A673 (cell line): ENCODE results near the gene SRPK1. TPM values are rescaled to one million over a fixed set of nuclear protein-coding genes. Genes with fewer than 3 reads are reported as not detected.
"Not testable (repeated sequence)": the region's sequence is repeated elsewhere in the genome, so short reads cannot be mapped to it uniquely, and the experiment has no call there.

Source experiments
- BruUV-seq: library from RNA; stranded (reverse); fragments of 400-500 nt; replicated peaks from 2 replicates; lab custom pipeline; 2021; lab: Mats Ljungman, UMichigan
- CTCF ChIA-PET: fragments of 300-600 bp; sonication (Branson Sonifier 250); formaldehyde crosslinking; loops from one replicate; lab custom pipeline; 2022; ENCODE audit warnings: antibody characterized with exemption; lab: Charles Lee
- POLR2A ChIA-PET: fragments of 300-600 bp; sonication (Branson Sonifier 250); formaldehyde crosslinking; loops from one replicate; lab custom pipeline; 2022; ENCODE audit warnings: antibody characterized with exemption; ENCODE audit not compliant: low non-redundant PET; lab: Charles Lee
- DNase-seq: peaks from one replicate; pipeline ENCODE4 v3.0.0-alpha.2; 2015; ENCODE audit warnings: low spot score
- H3K27ac ChIP-seq: fragments of 200-600 bp; sonication (generic); 2 replicates; pipeline ENCODE4 v1.5.1; 2016; ENCODE audit warnings: mixed run types, low read depth, mild to moderate bottlenecking, mixed read lengths, antibody characterized with exemption, low read length; ENCODE audit not compliant: poor library complexity, severe bottlenecking
- H3K27me3 ChIP-seq: fragments of 200-600 bp; sonication (generic); replicated peaks from 2 replicates; pipeline ENCODE4 v1.6.1; 2017; ENCODE audit warnings: mixed run types, low read depth, mild to moderate bottlenecking, mixed read lengths, antibody characterized with exemption, low read length; ENCODE audit not compliant: insufficient read depth, poor library complexity
- H3K36me3 ChIP-seq: fragments of 200-600 bp; sonication (generic); 2 replicates; pipeline ENCODE4 v1.6.1; 2016; ENCODE audit warnings: mixed run types, mild to moderate bottlenecking, mixed read lengths, antibody characterized with exemption, low read length; ENCODE audit not compliant: insufficient read depth, poor library complexity, severe bottlenecking
- H3K4me1 ChIP-seq: fragments of 200-600 bp; sonication (generic); 2 replicates; pipeline ENCODE4 v1.6.1; 2017; ENCODE audit warnings: mixed run types, mild to moderate bottlenecking, mixed read lengths, antibody characterized with exemption, low read length; ENCODE audit not compliant: insufficient read depth, poor library complexity, severe bottlenecking
- H3K4me3 ChIP-seq: fragments of 200-600 bp; sonication (generic); 2 replicates; pipeline ENCODE4 v1.5.1; 2016; ENCODE audit warnings: low read depth, mixed run types, mild to moderate bottlenecking, mixed read lengths, low read length; ENCODE audit not compliant: poor library complexity, severe bottlenecking
- H3K9me3 ChIP-seq: fragments of 200-600 bp; sonication (generic); 2 replicates; pipeline ENCODE4 v1.6.1; 2016; ENCODE audit warnings: mixed run types, low read depth, mild to moderate bottlenecking, mixed read lengths, antibody characterized with exemption, low read length; ENCODE audit not compliant: poor library complexity, severe bottlenecking
- CTCF ChIP-seq: fragments of 300-800, 200-600 bp; sonication (generic); conservative IDR thresholded peaks from 2 replicates; pipeline ENCODE4 v1.5.1; 2017; ENCODE audit warnings: low read depth, mild to moderate bottlenecking, antibody characterized with exemption, low read length, moderate library complexity, mixed read lengths
- EZH2 ChIP-seq: fragments of 200-600 bp; sonication (generic); IDR thresholded peaks from 2 replicates; pipeline ENCODE4 v1.6.1; 2017; ENCODE audit warnings: borderline replicate concordance, low read depth, mild to moderate bottlenecking, mixed read lengths, antibody characterized with exemption, low read length; ENCODE audit not compliant: poor library complexity, severe bottlenecking
- intact Hi-C: fragments of 100-400 bp; cut with micrococcal nuclease; formaldehyde crosslinking; loops from one replicate; pipeline ENCODE4 v1.10.0; 2022; ENCODE audit not compliant: unreplicated experiment
- total RNA-seq: library from RNA; stranded (reverse); gene quantifications from 2 replicates; pipeline ENCODE4 v1.2.3, GENCODE V29; 2021

SRPK1 gene
- total RNA-seq, 1 experiment from 2014 or later, result 104 TPM

- H3K9me3 ChIP-seq, H3K27ac ChIP-seq, DNase-seq, H3K4me1 ChIP-seq, CTCF ChIA-PET, H3K4me3 ChIP-seq, BruUV-seq, intact Hi-C loops, H3K27me3 ChIP-seq, H3K36me3 ChIP-seq, POLR2A ChIA-PET: not testable (repeated sequence)
Measured at GRCh38 chr6:35939259-35939658, 18.4 kb upstream of the SRPK1 start.

- Histone ChIP-seq H3K4me3 (no peak overlapping the region), H3K27me3 (no peaks in the 10 kb centered on the region), H3K27ac (no peak overlapping the region), H3K4me1 (no peaks in the 10 kb centered on the region), H3K36me3 (no peaks in the 10 kb centered on the region), H3K9me3 (no peaks in the 10 kb centered on the region)
- TF ChIP-seq EZH2 (no peak), CTCF (no peak)
- POLR2A ChIA-PET, result no interaction called here
- no peak for DNase-seq
- intact Hi-C loops, result no loop called here
- BruUV-seq, result no TSS peak
- CTCF ChIA-PET, result no interaction called here
Measured at GRCh38 chr6:35936681-35937359, 15.9 kb upstream of the SRPK1 start.

- H3K27me3 ChIP-seq, result no peaks in the 10 kb centered on the region
- intact Hi-C loops, result no loop called here
- no peak for DNase-seq
- H3K4me3 ChIP-seq, result no peak overlapping the region
- H3K27ac ChIP-seq, result no peak overlapping the region
- TF ChIP-seq EZH2 (no peak), CTCF (no peak)
- no peaks in the 10 kb centered on the region for H3K9me3 ChIP-seq
- POLR2A ChIA-PET, result no interaction called here
- no TSS peak for BruUV-seq
- no peaks in the 10 kb centered on the region for H3K36me3 ChIP-seq
- no peaks in the 10 kb centered on the region for H3K4me1 ChIP-seq
- CTCF ChIA-PET, result no interaction called here
Measured at GRCh38 chr6:35935469-35935868, 14.6 kb upstream of the SRPK1 start.

- H3K27ac ChIP-seq, result no peak overlapping the region
- BruUV-seq, result no TSS peak
- intact Hi-C loops, result no loop called here
- H3K4me1 ChIP-seq, result no peaks in the 10 kb centered on the region
- CTCF ChIA-PET, result no interaction called here
- no peak for TF ChIP-seq CTCF
- no peak for TF ChIP-seq EZH2
- no peaks in the 10 kb centered on the region for H3K27me3 ChIP-seq
- H3K4me3 ChIP-seq, result no peak overlapping the region
- H3K36me3 ChIP-seq, result no peaks in the 10 kb centered on the region
- POLR2A ChIA-PET, result no interaction called here
- DNase-seq, result no peak
- no peaks in the 10 kb centered on the region for H3K9me3 ChIP-seq
Measured at GRCh38 chr6:35933844-35934243, 12.9 kb upstream of the SRPK1 start.

- BruUV-seq, H3K36me3 ChIP-seq, H3K4me3 ChIP-seq, CTCF ChIA-PET, H3K4me1 ChIP-seq, POLR2A ChIA-PET, intact Hi-C loops, H3K27me3 ChIP-seq, H3K9me3 ChIP-seq, DNase-seq, H3K27ac ChIP-seq: not testable (repeated sequence)
Measured at GRCh38 chr6:35931873-35932272, 11.0 kb upstream of the SRPK1 start.
